HG02588 (cell line): Measurements from ENCODE around the gene AGBL4.

Experiments used
- ATAC-seq: cut with Tn5 transposase; IDR thresholded peaks from one replicate; pipeline ENCODE4 v1.9.1; 2021; ENCODE audit warnings: mild to moderate bottlenecking, moderate library complexity; ENCODE audit not compliant: unreplicated experiment

Gene AGBL4

GRCh38 chr1:48851638-48852037 lies 1172.1 kb downstream of the AGBL4 start:
- no peak for ATAC-seq

DNA sequence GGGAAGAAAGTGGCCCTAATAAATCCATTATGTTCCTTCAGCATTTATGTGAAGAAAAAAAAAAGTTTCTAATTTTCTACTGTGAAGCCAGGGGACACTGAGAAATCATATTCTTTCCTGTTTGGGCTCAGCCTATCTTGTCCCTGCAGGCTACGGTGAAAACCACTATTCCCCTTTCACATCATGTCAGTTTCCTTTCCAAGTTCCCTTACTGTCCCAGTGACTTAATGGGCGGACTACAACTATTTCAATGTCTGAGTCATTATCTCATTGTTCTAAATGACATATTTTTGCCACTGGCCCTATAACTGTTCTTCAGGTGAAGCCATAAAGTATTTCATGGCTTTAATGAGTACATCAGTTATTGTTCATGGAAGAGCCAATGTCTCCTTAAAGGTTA lies 1175.7 kb downstream of the AGBL4 start:
- ATAC-seq, result no peak

- no peak for ATAC-seq
These were observed 1177.3 kb downstream of the AGBL4 start for GRCh38 chr1:48846441-48846840.

- no peak for ATAC-seq
These were observed 1179.6 kb downstream of the AGBL4 start for GRCh38 chr1:48844187-48844586.

DNA sequence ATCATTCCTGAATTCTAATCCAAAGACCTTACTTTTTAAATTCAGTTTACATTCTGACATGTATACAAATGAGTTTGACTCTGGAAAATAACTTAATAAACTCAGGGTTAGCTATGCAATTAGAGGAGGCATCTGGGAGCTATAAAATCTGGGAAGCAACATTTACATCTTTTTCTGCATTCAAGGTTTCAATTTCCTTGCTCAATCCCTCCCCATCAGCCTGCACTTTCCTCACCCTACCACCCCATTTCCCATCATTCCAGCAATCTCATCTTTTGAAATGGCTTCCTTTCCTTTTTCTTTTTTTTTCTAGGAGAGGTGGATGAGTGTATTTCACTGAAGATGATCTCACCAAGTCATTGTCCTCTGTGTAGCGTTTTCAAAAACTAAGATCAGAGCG lies 1181.8 kb downstream of the AGBL4 start:
- no peak for ATAC-seq

DNA sequence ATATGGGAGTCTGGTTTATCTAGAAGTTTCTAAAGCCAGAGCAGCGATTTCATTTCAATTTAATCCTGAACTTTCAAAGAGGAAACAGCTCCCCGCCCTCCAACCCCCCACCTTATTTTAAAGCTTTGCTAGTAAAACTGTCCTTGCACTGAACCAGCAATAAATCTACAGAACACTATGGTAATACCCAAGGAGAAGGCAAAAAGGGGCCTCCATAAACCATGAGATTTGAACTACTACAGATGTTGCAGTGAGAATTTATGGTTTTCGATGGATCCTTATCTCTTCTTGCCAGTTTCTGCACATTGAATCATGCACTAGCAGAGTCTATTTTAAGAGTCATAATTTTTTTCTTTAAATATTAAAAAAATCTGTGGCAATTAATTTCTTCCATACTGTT lies 1182.3 kb downstream of the AGBL4 start:
- no peak for ATAC-seq

DNA sequence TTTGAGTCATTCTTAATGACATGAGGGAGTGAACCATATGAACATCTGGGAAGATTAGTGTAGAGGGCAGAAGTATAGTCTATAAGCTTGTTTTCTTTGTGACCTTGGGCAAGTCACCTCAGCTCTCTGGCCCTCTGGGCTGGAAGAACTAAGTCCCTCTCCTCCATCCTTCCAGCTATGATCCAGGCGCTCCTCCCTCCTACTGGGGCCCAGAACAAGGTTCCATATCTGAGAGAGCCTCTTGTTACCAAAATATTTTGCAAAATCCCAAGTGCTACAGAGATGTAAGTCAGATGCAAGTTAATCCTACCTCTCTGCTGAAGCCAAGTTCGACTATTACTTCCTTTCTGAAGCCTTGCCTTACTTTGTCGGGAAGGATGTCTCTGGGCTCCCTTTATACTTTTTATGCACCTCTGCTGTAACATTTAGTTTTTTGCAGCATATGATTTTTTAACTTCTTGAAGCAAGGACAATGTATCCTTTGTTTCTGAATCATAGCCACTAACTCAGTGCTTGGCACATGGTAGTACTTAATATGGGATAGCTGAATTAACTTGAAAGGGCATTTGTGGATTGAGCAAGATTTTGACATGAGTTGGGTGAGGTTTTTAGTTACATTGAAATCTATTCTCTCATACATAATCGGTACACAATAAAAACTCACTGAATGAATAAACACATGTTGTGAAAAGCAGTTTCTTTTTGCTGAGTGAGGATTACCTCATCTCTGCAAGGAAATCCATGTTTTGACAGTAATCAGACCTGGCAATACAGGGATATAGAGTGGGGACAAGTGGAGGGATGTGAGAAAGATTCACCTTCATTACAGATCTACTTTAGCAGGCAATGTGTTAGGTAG lies 1192.4 kb downstream of the AGBL4 start:
- ATAC-seq, result no peak

GRCh38 chr1:48830715-48831114 lies 1193.0 kb downstream of the AGBL4 start:
- ATAC-seq, result no peak

DNA sequence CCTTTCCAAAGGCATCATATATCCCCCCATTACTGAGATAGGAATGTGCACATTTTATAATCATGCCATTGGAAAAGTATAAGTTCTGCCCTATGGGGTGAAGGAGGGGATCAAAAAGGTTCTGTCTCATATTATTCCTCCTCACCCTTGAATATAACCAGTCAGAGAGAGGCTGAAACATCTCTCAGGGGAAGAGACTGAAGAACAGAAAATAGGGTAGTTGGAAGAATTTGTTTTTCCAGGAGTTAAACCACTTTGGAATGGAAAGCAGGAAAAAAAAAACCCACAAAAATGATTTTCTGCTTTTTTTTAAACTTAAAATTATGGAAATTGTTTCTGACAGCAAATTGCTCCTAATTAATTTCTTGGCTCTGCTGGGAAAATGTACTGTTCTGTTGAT lies 1194.3 kb downstream of the AGBL4 start:
- no peak for ATAC-seq

DNA sequence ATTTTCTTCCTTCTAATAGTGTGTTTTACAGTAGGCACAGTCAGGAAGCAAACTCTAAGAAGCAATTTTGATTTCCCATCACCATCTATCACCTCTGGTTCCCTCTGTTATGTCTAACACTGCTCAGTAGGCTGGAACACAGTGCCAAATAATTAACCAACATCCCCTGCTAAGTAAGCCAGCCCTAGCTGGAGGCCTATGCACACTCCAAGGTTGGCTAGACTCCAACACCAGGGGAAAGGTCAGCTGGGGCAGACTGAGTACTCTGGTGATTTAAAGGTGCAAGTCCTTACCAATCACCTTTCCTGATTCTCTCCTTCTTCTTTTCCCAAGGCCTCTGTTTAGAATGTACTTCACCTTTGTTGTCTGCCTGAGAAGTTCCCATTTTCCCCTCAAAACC lies 1200.6 kb downstream of the AGBL4 start:
- ATAC-seq, result no peak

- ATAC-seq, result no peak
These were observed 1203.3 kb downstream of the AGBL4 start for GRCh38 chr1:48820491-48820890.

GRCh38 chr1:48817505-48818114 lies 1206.1 kb downstream of the AGBL4 start:
- ATAC-seq, result peak; percentile 66

DNA sequence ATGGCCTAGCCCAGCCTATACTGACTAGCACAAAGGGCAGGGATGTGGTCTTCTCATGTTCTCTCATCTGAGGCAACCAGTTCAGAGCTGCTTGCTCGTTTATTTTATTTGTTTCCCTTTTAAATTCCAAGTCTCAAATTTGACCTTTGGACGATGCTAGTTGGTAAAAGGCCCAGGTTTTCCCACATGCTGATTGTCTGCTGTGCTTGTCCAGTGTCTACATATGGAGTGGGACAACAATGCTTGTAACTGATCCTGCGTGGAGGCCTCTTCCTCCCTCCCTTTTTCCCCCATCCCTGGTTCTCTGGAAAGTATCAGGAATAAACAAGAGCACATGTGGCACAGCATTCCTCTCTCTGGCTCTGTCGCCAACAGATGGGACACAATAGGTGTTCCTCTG lies 1213.0 kb downstream of the AGBL4 start:
- ATAC-seq, result no peak

DNA sequence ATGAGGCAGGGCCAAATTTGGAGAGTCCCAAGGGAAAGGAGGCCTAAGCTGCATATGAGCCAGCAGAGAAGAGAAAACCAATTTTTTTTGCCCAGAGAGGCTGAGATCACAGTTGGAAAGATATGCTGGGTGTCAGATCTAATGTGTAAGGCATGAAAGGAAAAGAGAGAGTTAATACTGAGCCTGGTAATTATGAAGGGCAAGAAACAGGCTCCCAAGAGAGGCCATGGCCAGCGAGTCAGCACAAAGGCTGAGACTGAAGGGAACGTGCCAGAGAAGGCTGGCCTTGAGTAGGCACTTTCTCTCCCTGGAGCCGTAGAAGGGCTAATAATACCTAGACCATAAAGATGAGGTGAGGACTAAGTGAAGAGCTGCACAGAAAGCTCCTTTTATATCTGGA lies 1215.3 kb downstream of the AGBL4 start:
- ATAC-seq, result no peak

DNA sequence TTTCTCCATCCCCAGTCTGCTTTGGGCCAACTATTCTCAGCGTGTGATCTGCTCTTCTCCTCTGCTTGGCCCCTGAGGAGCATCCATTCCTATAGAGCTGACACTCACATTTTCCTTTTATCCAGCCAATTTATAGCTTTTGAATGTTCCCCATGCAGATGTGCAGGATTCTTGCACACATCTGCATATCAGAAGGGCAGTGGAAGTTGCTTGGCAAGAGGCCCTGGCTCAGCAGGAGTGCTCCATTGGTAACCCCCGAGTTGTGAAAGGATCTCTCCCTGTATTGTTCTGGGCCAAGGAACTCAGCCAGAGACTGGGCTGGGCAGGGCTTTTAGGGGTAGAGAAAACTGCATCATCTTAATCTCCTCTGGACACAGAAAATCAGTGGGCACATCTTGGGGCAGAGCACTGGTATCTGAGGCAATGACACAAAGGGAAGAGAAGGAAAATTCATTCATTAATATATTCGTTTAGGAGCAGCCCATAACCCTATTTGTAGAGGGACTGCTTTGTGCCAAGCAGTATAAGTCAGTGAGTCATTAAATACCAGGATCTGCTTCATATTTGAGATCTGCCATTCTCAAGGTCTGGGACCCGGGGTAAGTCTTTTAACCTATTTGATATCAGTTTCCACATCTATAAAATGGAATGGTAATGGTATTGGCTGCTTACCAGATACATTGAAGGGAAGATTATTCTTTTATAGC lies 1216.0 kb downstream of the AGBL4 start:
- ATAC-seq, result no peak

DNA sequence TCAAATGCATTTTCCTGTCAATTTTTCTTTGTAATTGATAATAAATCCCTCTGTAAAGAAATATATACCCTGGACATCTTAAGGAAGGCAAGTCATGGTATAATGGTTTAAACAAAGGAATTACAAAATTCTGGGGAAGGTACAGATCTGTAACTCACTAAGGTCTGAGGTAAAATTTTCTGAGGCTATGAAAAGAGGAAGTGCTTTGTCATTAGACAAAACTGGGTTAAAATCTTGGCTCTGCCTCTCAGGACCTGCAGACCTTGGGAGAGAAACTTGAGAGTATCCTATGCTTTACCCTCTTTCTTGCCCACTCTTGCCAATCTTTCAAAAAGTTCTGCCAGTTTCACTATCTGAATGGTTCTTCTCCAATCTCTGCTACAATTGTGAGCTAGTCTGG lies 1220.3 kb downstream of the AGBL4 start:
- no peak for ATAC-seq

DNA sequence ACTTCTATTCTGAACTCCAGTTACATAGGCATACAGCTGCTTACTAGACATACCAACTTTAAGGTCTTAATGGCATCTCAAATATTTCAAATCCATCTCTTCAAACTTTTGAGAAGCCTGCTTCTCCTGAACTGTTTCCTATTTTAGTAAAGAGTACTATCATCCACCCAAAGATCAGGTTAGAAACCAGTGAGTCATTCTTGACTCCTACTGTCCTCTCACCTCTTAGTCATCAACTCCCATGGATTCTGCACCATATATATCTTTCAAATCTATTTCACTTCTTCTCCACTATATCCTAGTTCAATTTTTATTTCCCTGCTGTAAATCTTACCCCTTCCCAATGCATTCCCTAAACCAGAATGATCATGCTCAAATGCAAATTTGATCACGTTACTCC lies 1228.9 kb downstream of the AGBL4 start:
- no peak for ATAC-seq

DNA sequence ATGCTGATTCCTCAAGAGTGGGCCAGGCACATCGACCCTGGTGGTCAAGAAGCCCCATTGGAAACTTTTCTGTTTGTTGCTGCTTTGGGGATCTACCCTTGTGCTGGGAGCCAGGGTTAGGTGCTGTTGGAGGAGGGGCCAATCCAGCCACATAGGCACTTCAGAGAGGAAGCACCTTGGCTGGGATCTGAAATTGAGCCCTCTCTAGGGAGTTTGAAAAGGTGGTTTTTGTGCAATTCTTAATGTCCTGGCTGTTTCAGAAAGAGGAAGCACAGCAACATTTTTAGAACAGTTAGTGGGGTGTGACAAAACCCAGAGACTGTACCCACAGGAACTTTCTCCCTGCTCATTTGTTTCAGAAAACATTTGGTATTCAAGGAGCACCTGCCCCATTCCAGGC lies 1229.9 kb downstream of the AGBL4 start:
- peak; percentile 81 for ATAC-seq

DNA sequence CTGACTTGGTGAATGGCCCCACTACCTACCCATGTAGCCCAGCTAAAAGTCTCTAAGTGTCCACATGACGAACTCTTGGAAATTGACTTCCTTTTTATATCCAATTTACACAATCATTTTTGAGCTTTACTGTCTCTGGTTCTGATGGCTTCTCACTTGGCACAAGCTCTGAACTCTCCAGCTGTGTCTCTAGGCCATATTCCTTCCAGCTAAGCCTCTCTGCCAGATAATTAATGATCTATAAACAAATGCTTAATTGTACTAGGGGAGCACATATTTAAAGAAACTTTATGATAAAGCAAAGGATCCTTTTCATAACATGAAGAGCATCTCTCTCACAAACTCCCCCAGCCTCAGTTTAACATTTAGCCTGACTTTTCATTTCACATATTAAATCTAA lies 1230.8 kb downstream of the AGBL4 start:
- ATAC-seq, result no peak

DNA sequence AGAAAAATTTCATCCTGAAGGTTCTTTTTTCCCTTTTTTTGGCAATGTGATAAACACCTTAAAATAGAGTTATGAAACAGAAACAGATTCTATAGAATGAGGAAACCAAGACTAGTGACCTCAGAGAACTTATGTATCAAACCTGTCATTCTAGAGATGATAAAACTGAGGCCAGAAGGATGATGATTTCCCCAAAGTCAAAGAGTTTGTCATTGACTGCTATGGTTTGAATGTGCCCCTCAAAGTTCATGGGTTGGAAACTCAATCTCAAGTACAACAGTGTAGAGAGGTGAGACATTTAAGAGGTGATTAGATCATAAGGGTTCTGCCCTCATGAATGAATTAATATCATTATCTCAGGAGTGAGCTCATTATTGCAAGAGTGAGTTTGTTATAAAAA lies 1233.4 kb downstream of the AGBL4 start:
- ATAC-seq, result no peak

- no peak for ATAC-seq
These were observed 1233.9 kb downstream of the AGBL4 start for GRCh38 chr1:48789903-48790302.

DNA sequence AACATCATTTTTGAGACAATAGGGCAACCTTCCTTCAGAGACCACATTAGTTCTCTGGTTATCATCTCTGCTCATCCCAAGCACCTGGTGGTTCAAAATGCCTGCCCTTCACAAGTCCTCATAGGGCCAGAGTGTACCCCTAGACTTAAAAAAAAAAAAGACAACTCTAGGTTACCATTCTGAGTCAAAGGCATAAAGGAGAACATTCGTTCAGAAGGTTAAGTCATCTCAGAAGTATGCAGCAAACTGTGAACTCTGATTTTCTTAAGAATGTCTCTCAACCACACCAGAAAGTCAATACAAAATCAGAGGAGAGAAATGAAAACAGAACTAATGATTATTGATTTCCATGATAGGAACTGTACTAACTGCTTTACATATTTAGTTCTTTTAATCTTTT lies 1237.9 kb downstream of the AGBL4 start:
- ATAC-seq, result no peak
